HG02763 (cell line): Measurements from ENCODE around the gene PHACTR1.

Experiments
- ATAC-seq: cut with Tn5 transposase; IDR thresholded peaks from one replicate; pipeline ENCODE4 v1.9.1; 2021; ENCODE audit warnings: mild to moderate bottlenecking, moderate library complexity; ENCODE audit not compliant: unreplicated experiment

Gene PHACTR1

GRCh38 chr6:13094781-13095425, 378.3 kb downstream of the PHACTR1 start:
- no peak for ATAC-seq

DNA sequence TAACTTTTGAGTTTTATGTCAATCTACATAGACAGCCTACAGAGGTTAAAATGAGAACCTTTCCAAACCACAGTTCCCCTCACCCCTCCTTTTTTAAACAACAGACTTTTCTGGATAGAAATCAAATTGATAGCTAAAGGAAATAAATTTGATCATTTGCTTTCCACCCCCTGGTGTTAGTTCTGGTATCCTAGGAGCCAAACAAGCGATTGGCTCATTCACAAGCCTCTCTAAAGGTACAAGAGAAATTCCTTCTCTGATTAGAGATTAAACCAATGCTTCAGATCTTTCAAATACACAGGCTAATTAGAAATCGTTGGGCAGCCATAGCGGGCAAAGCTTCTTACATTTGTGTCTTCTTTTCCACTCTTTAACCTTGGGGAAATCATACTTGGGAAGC, 379.5 kb downstream of the PHACTR1 start:
- ATAC-seq = no peak

DNA sequence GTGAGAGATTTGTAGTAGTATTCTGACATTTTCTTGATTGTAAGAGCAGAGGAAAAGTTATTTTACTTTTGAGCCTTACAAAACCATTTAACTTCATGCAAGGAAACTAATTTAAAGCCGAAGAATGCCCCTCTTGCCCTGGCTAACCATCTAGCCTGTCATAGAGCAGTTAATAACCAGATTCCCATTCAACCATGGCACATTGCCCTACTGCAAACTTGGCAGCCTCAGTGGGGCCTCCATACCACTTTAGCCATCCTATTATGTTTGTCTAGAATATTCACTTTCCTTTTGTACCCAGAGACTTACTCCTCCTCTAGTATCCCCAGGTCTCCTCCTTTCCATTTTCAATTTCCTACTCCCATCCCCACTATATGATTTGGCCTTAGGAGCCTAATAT, 380.9 kb downstream of the PHACTR1 start:
- no peak for ATAC-seq

GRCh38 chr6:13098006-13098405, 381.4 kb downstream of the PHACTR1 start:
- no peak for ATAC-seq

DNA sequence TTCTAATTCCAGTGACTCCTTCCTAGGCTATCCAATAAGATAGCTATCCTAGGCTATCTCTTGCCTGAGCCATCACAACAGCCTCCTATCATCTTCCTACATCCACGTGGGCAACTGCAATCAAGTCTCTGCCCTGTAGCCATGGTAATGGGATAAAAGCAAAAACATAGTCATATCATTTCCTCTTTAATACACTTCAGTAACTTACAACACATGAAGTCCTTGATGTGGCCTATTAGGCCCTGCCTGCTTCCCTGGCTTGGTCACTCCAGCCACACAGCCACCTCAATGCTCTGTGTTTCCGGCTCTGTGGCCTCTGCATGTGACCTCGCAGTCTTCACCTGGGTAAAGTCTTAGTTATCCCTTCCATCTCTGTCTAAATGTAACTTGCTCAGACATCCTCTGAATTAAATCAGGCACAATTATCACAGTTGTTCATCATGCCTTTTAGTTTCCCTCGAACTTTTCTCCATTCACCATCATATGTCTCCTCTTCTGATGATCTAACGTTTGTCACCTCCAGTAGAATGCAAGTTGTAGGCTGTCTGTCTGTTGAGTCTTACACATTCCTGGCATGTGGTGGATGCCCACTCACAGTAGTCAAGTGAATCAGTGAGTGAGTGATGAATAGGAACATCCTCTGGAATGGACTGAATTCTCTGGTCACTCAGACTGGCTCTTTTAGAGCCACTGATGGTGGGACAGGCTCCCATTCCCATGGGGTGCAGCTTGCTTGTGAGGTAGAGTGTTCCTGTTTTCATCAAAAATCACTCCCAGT, 382.4 kb downstream of the PHACTR1 start:
- no peak for ATAC-seq

GRCh38 chr6:13099771-13100170, 383.2 kb downstream of the PHACTR1 start:
- ATAC-seq = no peak

- ATAC-seq = no peak
Observed at GRCh38 chr6:13101409-13101808, 384.8 kb downstream of the PHACTR1 start.

- ATAC-seq = no peak
Observed at GRCh38 chr6:13101985-13102384, 385.4 kb downstream of the PHACTR1 start.

DNA sequence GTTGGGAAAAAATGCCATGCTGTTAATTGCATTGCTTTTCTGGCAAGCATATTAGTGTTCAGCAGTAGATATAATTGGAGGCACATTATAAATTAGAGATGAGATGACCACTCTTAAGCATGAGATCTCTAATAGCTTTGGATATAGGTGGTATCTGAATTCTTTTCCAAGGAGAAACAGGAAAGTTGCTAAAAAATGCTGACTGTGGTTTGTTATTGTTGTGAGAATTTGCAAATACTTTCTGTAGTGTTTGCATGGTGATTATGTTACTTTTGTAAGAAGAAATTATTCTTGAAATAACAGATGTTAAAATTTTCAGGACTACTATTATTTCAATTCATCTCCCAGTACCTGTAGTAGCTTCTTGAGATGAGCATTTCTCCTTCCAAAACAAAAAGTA, 386.6 kb downstream of the PHACTR1 start:
- ATAC-seq = no peak

DNA sequence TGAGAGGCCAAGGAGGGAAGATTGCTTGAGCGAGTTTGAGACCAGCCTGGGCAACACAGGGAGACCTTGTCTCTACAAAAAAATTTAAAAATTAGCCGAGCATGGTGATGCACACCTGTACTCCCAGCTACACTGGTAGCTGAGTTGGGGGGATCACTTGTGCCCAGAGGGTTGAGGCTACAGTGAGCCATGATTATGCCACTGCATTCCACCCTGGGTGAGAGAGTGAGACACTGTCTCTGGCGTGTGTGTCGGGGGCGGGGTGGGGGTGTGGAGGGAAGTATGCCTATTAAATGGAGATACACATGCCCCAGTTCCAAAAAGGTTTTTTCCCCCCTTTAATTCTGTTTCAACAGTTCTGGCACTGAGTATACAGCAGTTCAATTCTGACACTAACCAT, 388.6 kb downstream of the PHACTR1 start:
- ATAC-seq = no peak

DNA sequence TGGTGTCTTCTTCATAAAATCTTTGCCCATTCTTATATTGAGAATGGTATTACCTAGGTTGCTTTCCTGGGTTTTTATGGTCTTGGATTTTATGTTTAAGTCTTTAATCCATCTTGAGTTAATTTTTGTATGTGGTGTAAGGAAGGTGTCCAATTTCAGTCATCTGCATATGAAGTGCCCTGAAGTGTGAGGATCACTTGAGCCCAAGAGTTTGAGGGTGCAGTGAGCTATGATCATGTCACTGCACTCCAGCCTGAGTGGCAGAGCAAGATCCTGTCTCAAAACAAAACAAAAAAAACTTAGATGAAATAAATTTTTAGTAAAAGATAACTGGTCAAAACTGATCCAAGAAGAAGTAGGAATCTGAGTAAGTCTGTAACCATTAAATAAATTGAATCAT, 396.4 kb downstream of the PHACTR1 start:
- no peak for ATAC-seq

GRCh38 chr6:13113376-13113775, 396.8 kb downstream of the PHACTR1 start:
- ATAC-seq = no peak

DNA sequence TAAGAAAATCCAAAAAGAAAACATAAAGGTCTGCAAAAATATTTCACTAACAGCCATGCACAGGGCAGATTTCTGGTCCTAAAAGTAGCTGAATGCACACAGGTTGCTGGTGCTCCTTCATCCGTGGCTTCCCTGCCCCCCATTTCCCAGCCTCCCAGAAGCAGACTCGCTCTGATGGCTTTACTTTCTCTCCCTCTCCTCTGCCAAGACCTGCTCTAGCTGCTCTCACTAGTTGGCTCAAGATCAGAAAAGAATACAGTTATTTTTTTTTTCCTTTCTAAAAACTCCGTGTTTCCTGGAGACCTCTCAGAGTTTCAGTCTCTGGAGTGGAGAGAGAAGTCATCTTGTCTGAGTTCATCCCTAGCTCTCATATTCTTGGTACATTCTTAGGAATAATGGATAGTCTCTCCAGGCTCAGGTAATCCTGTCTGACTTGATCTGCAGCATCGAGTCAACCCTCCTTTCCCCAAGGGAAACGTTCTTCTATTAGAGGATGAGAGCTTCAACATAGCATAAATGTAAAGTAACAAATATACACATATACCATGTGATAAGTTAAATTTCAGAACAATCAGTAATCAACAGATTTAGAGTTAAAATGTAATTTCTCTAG, 397.5 kb downstream of the PHACTR1 start:
- no peak for ATAC-seq

GRCh38 chr6:13116155-13116554, 399.6 kb downstream of the PHACTR1 start:
- ATAC-seq = no peak

GRCh38 chr6:13117570-13117969, 401.0 kb downstream of the PHACTR1 start:
- no peak for ATAC-seq

- no peak for ATAC-seq
Observed at GRCh38 chr6:13119549-13119948, 403.0 kb downstream of the PHACTR1 start.

GRCh38 chr6:13120483-13121482, 404.2 kb downstream of the PHACTR1 start:
- ATAC-seq = no peak

GRCh38 chr6:13124131-13124530, 407.6 kb downstream of the PHACTR1 start:
- ATAC-seq = no peak

- ATAC-seq = no peak
Observed at GRCh38 chr6:13125841-13126240, 409.3 kb downstream of the PHACTR1 start.

- no peak for ATAC-seq
Observed at GRCh38 chr6:13131935-13132661, 415.5 kb downstream of the PHACTR1 start.
